ENCODE measurements around the gene DLX3.
A peak's percentile ranks its signal among the peaks of the same experiment; 100 is the strongest.

The DLX3 gene

DNA sequence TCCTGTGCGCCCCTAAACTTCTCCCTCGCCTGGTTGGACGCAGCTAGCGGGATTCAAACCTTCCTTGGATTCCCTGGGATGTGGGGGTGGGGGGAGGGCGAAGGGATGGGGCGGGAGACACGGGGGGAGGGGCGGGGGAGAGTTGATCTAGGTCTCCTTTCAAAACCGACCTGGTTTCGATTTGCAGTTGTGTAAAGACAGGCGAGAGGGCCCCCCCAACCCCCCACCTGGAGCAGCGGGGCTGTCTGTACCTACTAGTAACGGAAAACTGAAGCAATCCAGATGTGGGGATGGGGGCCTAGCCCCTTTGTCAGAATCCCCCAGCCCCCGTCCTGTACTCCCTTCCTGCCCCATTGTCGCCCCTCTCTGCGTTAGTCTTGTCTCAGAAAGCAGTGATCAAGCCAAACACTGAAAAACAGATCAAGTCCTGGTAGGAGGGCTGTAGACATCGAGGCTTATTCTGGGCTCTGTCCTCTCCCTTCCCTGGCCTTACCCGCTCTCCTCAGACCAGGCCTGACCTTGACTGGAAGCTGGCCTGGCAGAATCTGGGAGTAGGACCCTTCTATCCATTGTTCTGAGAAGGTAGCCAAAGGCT lies 25.1 kb downstream of the DLX3 start:
- Histone ChIP-seq H2BK5ac (ENCODE audit: low read length) (no peak overlapping the region), H3K79me1 (ENCODE audit: low read length) (no peaks in the 10 kb centered on the region), H3K4me2 (ENCODE audit: low read length) (peak overlapping the region; percentile 46), H3K36me3 (ENCODE audit: control insufficient read depth, insufficient read depth, low read length) (no peaks in the 10 kb centered on the region), H3K56ac (ENCODE audit: low read length) (peak overlapping the region; percentile 60), H3K4ac (ENCODE audit: low read depth, low read length) (no peak overlapping the region), H3K9ac (ENCODE audit: low read length) (no peak overlapping the region), H4K5ac (ENCODE audit: low read length) (no peak overlapping the region), H3K4me1 (ENCODE audit: control insufficient read depth, low read depth, low read length) (no peaks in the 10 kb centered on the region), H3K27me3 (ENCODE audit: insufficient read depth, low read length, poor library complexity) (peaks cover 84% of the 10 kb centered on the region), H2BK15ac (replicated peaks; ENCODE audit: low read depth) (no peak overlapping the region), H2BK120ac (ENCODE audit: low read depth, low read length) (no peak overlapping the region), H3K4me3 (ENCODE audit: low read length) (no peak overlapping the region), H3K27ac (ENCODE audit: low read depth, low read length) (no peak overlapping the region), H3K23ac (ENCODE audit: low read length) (peak overlapping the region; percentile 80), H3K79me2 (ENCODE audit: control insufficient read depth, insufficient read depth, low read length) (no peaks in the 10 kb centered on the region), H3K18ac (ENCODE audit: low read length) (no peak overlapping the region), H4K8ac (ENCODE audit: low read depth, low read length) (no peak overlapping the region), H2AK5ac (ENCODE audit: low read length) (no peak overlapping the region)
- no peak for DNase-seq
- no CpG with 5 or more reads among the region's 18 CpGs for WGBS (ENCODE audit: extremely low coverage, insufficient coverage, low lambda C conversion rate)

DNA sequence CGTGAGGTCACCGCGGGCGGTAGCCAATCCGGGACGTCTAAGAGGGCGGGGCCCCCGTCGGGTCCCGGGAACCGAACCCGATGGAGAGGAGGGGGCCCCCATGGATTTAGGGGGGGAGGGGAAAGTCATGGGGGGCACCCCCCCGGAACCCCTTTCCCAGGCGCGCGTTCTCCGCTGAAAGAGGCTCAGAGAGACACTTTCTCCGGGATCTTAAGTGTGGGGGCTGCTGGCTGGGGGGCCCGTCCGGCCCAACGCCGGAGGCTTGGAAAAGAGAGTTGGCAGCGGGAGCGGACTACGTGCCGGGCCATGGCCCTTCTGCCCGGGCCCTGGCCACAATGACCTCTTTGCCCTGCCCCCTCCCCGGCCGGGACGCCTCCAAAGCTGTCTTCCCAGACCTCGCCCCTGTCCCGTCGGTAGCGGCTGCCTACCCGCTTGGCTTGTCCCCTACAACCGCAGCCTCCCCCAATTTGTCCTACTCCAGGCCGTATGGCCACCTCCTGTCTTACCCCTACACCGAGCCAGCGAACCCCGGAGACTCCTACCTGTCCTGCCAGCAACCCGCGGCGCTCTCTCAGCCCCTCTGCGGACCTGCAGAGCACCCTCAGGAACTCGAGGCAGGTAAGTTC lies 25.8 kb downstream of the DLX3 start, which contains the start of gene DLX4:
DLX4 (plus strand) TSS at position 57 of the 626 bp plus-strand sequence; CDS start at position 336, 279 bp downstream.
- no peak for DNase-seq
- peak within 1 kb of the TSS; percentile 48 for H3K4me3 ChIP-seq (ENCODE audit: low read length)
- H3K23ac ChIP-seq (ENCODE audit: low read length): peak within 1 kb of the TSS; percentile 80
- H4K5ac ChIP-seq (ENCODE audit: low read length): no peak within 1 kb of the TSS
- H3K4ac ChIP-seq (ENCODE audit: low read depth, low read length): no peak within 1 kb of the TSS
- no peak within 1 kb of the TSS for H3K27ac ChIP-seq (ENCODE audit: low read depth, low read length)
- no peak within 1 kb of the TSS for H2BK120ac ChIP-seq (ENCODE audit: low read depth, low read length)
- H3K4me2 ChIP-seq (ENCODE audit: low read length): peak within 1 kb of the TSS; percentile 94
- no peaks in the 10 kb centered on the region for H3K4me1 ChIP-seq (ENCODE audit: control insufficient read depth, low read depth, low read length)
- H4K8ac ChIP-seq (ENCODE audit: low read depth, low read length): no peak within 1 kb of the TSS
- no peaks in the 10 kb centered on the region for H3K36me3 ChIP-seq (ENCODE audit: control insufficient read depth, insufficient read depth, low read length)
- H3K18ac ChIP-seq (ENCODE audit: low read length): no peak within 1 kb of the TSS
- H2BK15ac ChIP-seq (replicated peaks; ENCODE audit: low read depth): no peak within 1 kb of the TSS
- no peak within 1 kb of the TSS for H2BK5ac ChIP-seq (ENCODE audit: low read length)
- peak within 1 kb of the TSS; percentile 69 for H3K9ac ChIP-seq (ENCODE audit: low read length)
- H3K79me2 ChIP-seq (ENCODE audit: control insufficient read depth, insufficient read depth, low read length): no peaks in the 10 kb centered on the region
- H2AK5ac ChIP-seq (ENCODE audit: low read length): no peak within 1 kb of the TSS
- WGBS (ENCODE audit: extremely low coverage, insufficient coverage, low lambda C conversion rate): no CpG with 5 or more reads among the region's 45 CpGs
- H3K79me1 ChIP-seq (ENCODE audit: low read length): no peaks in the 10 kb centered on the region
- peak within 1 kb of the TSS; percentile 69 for H3K56ac ChIP-seq (ENCODE audit: low read length)
- peaks cover 87% of the 10 kb centered on the region for H3K27me3 ChIP-seq (ENCODE audit: insufficient read depth, low read length, poor library complexity)

DNA sequence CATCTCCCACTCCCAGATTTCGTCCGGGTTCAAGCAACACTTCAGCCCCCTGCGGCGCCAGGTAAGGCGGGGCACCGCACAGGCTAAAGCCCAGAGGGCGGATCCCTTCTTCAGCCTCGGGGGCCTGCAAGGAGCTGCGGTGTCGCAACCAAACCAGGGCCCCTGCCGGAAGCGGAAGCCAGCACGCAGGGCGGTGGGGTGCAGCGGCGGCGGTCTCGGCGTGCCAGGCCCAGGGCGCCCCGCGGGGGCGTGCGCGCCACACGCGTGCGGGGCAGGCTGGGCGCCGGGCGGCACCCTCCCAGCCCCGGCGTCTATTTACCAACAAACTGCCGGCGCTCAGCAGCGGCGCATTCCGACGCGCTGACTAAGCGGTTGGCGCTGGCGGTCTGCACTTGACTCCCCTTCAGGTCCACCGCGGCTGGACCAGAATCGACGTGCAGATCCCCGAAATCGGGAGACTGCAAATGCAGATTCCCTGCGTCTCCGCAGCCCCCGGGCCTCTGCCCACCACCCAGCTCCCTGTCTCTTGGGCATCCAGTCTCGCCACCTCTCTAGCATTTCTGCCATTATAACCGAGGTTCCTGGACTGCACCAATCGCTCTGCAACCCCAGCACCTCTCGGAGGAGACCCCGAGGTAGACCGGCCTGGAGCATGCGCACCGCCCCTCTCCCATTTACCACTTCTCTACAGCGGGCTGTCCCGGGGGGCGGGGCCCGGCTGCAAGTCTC lies 26.5 kb downstream of the DLX3 start:
- Histone ChIP-seq H3K9ac (ENCODE audit: low read length) (peak overlapping the region; percentile 69), H2AK5ac (ENCODE audit: low read length) (no peak overlapping the region), H3K23ac (ENCODE audit: low read length) (peak overlapping the region; percentile 80), H3K27me3 (ENCODE audit: insufficient read depth, low read length, poor library complexity) (peaks cover 89% of the 10 kb centered on the region), H2BK120ac (ENCODE audit: low read depth, low read length) (no peak overlapping the region), H3K4ac (ENCODE audit: low read depth, low read length) (no peak overlapping the region), H3K79me1 (ENCODE audit: low read length) (no peaks in the 10 kb centered on the region), H3K79me2 (ENCODE audit: control insufficient read depth, insufficient read depth, low read length) (no peaks in the 10 kb centered on the region), H3K56ac (ENCODE audit: low read length) (peak overlapping the region; percentile 69), H3K36me3 (ENCODE audit: control insufficient read depth, insufficient read depth, low read length) (no peaks in the 10 kb centered on the region), H2BK15ac (replicated peaks; ENCODE audit: low read depth) (no peak overlapping the region), H4K8ac (ENCODE audit: low read depth, low read length) (no peak overlapping the region), H3K4me1 (ENCODE audit: control insufficient read depth, low read depth, low read length) (no peaks in the 10 kb centered on the region), H2BK5ac (ENCODE audit: low read length) (no peak overlapping the region), H3K4me3 (ENCODE audit: low read length) (peak overlapping the region; percentile 48), H4K5ac (ENCODE audit: low read length) (no peak overlapping the region), H3K4me2 (ENCODE audit: low read length) (peak overlapping the region; percentile 94), H3K18ac (ENCODE audit: low read length) (no peak overlapping the region), H3K27ac (ENCODE audit: low read depth, low read length) (no peak overlapping the region)
- peak; percentile 93 for DNase-seq
- no CpG with 5 or more reads among the region's 64 CpGs for WGBS (ENCODE audit: extremely low coverage, insufficient coverage, low lambda C conversion rate)

DNA sequence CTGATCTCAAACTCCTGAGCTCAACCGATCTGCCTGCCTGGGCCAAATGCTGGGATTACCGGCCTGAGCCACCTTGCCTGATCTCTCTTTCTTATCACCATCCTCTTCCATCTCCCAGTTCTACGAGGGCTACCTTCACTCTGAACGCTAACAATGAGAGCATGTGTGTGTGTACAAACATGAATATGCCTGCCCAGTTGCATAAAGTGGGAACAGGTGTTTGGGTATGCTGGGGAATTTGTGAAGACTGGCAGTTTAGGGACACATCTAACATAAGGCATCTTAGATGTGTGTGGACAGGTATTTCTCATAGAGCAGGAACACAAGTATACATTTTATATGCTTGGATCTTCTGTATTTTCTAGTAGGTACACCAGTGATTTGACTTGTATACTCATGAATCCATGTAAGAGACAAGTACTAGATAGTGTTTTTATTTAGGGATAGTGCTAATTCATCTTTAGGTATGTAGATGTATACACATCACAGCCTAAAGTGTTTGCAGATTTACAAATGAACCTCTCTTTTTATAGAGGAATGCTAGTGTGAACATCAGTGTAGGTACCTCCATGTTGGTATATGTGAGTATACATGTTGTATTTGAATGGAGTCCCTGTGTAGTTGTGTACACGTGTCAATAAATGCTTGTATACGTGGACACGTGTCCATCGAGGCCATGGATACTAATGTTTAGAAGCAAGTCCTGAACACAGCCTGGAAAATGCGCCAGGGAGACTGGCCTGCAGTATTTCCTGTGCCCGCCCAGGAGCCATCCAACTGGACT lies 27.2 kb downstream of the DLX3 start:
- no peak for DNase-seq
- peaks cover 2% of the 10 kb centered on the region for H3K4me1 ChIP-seq (ENCODE audit: control insufficient read depth, low read depth, low read length)
- no peak overlapping the region for H3K4me3 ChIP-seq (ENCODE audit: low read length)
- no peak overlapping the region for H3K9ac ChIP-seq (ENCODE audit: low read length)
- no peak overlapping the region for H3K56ac ChIP-seq (ENCODE audit: low read length)
- H2BK120ac ChIP-seq (ENCODE audit: low read depth, low read length): no peak overlapping the region
- no peak overlapping the region for H3K18ac ChIP-seq (ENCODE audit: low read length)
- no peak overlapping the region for H2BK15ac ChIP-seq (replicated peaks; ENCODE audit: low read depth)
- no peaks in the 10 kb centered on the region for H3K79me1 ChIP-seq (ENCODE audit: low read length)
- H4K8ac ChIP-seq (ENCODE audit: low read depth, low read length): no peak overlapping the region
- H2BK5ac ChIP-seq (ENCODE audit: low read length): no peak overlapping the region
- no peak overlapping the region for H3K4ac ChIP-seq (ENCODE audit: low read depth, low read length)
- WGBS (ENCODE audit: extremely low coverage, insufficient coverage, low lambda C conversion rate): no CpG with 5 or more reads among the region's 10 CpGs
- H3K79me2 ChIP-seq (ENCODE audit: control insufficient read depth, insufficient read depth, low read length): no peaks in the 10 kb centered on the region
- H2AK5ac ChIP-seq (ENCODE audit: low read length): no peak overlapping the region
- H3K23ac ChIP-seq (ENCODE audit: low read length): no peak overlapping the region
- peaks cover 86% of the 10 kb centered on the region for H3K27me3 ChIP-seq (ENCODE audit: insufficient read depth, low read length, poor library complexity)
- no peak overlapping the region for H3K27ac ChIP-seq (ENCODE audit: low read depth, low read length)
- H4K5ac ChIP-seq (ENCODE audit: low read length): no peak overlapping the region
- H3K4me2 ChIP-seq (ENCODE audit: low read length): peak overlapping the region; percentile 94
- H3K36me3 ChIP-seq (ENCODE audit: control insufficient read depth, insufficient read depth, low read length): no peaks in the 10 kb centered on the region

DNA sequence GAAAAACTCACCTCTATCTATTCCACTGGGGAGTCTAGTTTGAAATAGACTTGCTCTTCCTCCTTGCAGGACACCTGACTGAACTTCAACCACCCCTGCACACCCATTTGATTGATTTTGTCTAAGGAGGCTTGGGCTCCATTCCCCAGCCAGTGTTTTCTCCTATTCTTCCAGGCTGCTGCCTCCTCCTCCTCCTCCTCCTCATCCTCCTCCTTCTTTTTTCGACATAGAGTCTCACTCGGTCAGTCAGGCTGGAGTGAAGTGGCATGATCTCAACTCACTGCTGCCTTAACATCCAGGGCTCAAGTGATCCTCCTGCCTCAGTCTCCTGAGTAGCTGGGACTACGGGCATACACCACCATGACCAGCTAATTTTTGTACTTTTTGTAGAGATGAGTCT lies 27.8 kb downstream of the DLX3 start:
- no peak for DNase-seq
- WGBS (ENCODE audit: extremely low coverage, insufficient coverage, low lambda C conversion rate): no CpG with 5 or more reads among the region's 3 CpGs
- H3K4me1 ChIP-seq (ENCODE audit: control insufficient read depth, low read depth, low read length): peaks cover 2% of the 10 kb centered on the region

More for the DNA sequence above, 27.8 kb downstream of the DLX3 start:
- Histone ChIP-seq H3K27me3 (ENCODE audit: insufficient read depth, low read length, poor library complexity) (peaks cover 88% of the 10 kb centered on the region), H3K56ac (ENCODE audit: low read length) (no peak overlapping the region), H4K5ac (ENCODE audit: low read length) (no peak overlapping the region), H3K23ac (ENCODE audit: low read length) (no peak overlapping the region), H3K4me2 (ENCODE audit: low read length) (no peak overlapping the region), H3K27ac (ENCODE audit: low read depth, low read length) (no peak overlapping the region), H3K9ac (ENCODE audit: low read length) (no peak overlapping the region), H3K18ac (ENCODE audit: low read length) (no peak overlapping the region), H2BK120ac (ENCODE audit: low read depth, low read length) (no peak overlapping the region), H3K4ac (ENCODE audit: low read depth, low read length) (no peak overlapping the region), H3K36me3 (ENCODE audit: control insufficient read depth, insufficient read depth, low read length) (no peaks in the 10 kb centered on the region), H3K4me3 (ENCODE audit: low read length) (no peak overlapping the region), H2BK15ac (replicated peaks; ENCODE audit: low read depth) (no peak overlapping the region), H3K79me1 (ENCODE audit: low read length) (no peaks in the 10 kb centered on the region), H2BK5ac (ENCODE audit: low read length) (no peak overlapping the region), H2AK5ac (ENCODE audit: low read length) (no peak overlapping the region), H3K79me2 (ENCODE audit: control insufficient read depth, insufficient read depth, low read length) (no peaks in the 10 kb centered on the region), H4K8ac (ENCODE audit: low read depth, low read length) (no peak overlapping the region)

Data from mesendoderm (in vitro differentiated cells).